Kidney (tissue), 14 donors: ENCODE results near the gene RGS6. TPM values are rescaled to one million over a fixed set of nuclear protein-coding genes. Genes with fewer than 3 reads are reported as not detected.

Source experiments
- DNase-seq, 5 donors: peaks; one replicate each; pipeline ENCODE4 v3.0.0-alpha.2; 2013 to 2020
- FAIRE-seq: peaks from 2 replicates; lab custom pipeline; 2012; peaks lifted over from hg19 to GRCh38; lab: Jason Lieb, UNC
- H3K27ac ChIP-seq, 2 donors: one replicate each; pipeline ENCODE4 v1.7.0; 2013; ENCODE audit warnings: low read depth in 2 of 2, low read length in 2 of 2, inconsistent platforms in 1 of 2
- H3K27me3 ChIP-seq: one replicate; pipeline ENCODE4 v1.7.1; 2013; ENCODE audit warnings: low read length, inconsistent platforms; ENCODE audit not compliant: control insufficient read depth, insufficient read depth
- H3K36me3 ChIP-seq, 3 donors: one replicate each; pipeline versions ENCODE4 v1.7.0 to v1.7.1; 2013; ENCODE audit warnings: low read length in 3 of 3, control low read depth in 1 of 3, inconsistent platforms in 1 of 3; ENCODE audit not compliant: insufficient read depth in 3 of 3, control insufficient read depth in 2 of 3
- H3K4me1 ChIP-seq, 3 donors: one replicate each; pipeline versions ENCODE4 v1.7.0 to v1.7.1; 2013; ENCODE audit warnings: low read length in 3 of 3, inconsistent platforms in 1 of 3, low read depth in 1 of 3; ENCODE audit not compliant: control insufficient read depth in 2 of 3, insufficient read depth in 2 of 3
- H3K4me3 ChIP-seq, 3 donors: one replicate each; pipeline versions ENCODE4 v1.7.0 to v1.8.1; 2013; ENCODE audit warnings: low read length in 3 of 3, control low read depth in 1 of 3, inconsistent platforms in 1 of 3
- H3K9ac ChIP-seq, 3 donors: one replicate each; pipeline versions ENCODE4 v1.7.0 to v1.7.1; 2013; ENCODE audit warnings: low read length in 3 of 3, control low read depth in 1 of 3, inconsistent platforms in 1 of 3
- H3K9me3 ChIP-seq, 3 donors: one replicate each; pipeline versions ENCODE4 v1.7.0 to v1.7.1; 2013; ENCODE audit warnings: low read length in 3 of 3, control low read depth in 1 of 3, inconsistent platforms in 1 of 3; ENCODE audit not compliant: control insufficient read depth in 2 of 3, insufficient read depth in 1 of 3
- intact Hi-C: fragments of 100-400 bp; cut with DNase I; formaldehyde crosslinking; loops from one replicate; pipeline ENCODE4 v1.11.1; 2022
- polyA plus RNA-seq: library from polyadenylated mRNA; stranded (reverse); fragments of 350-450 nt; fragmentation: Illumina TruSeq; extraction: RNeasy Lipid Tissue Mini Kit (QIAGEN cat#74804); gene quantifications from one replicate; pipeline ENCODE4 v1.2.3, GENCODE V29; 2014; ENCODE audit warnings: low read depth, low replicate concordance; ENCODE audit not compliant: insufficient read depth
- total RNA-seq: library from RNA; stranded (reverse); fragmentation: NEBNext Ultra II Directional; extraction: Animal tissue kit (Norgen Biotek cat#: 25700); gene quantifications from one replicate; pipeline ENCODE4 v1.2.1, GENCODE V29; 2021
- TF ChIP-seq, protein P1 (sequence below): IDR thresholded peaks from 3 replicates; pipeline ENCODE4 v1.5.1; 2012; ENCODE audit warnings: mild to moderate bottlenecking, moderate library complexity, borderline replicate concordance; ENCODE audit not compliant: insufficient read depth; ENCODE audit errors: extremely low read depth
- donor health status: control.
- donor health status: control.
- donor health status: control.
- donor health status: control.
- donor health status: control.
- donor health status: DM: yes; HTN: yes; CAD: no.
- donor health status: Normal renal cell carcinoma (clear cell type).

Gene RGS6
- total and polyA plus RNA-seq, 2 donors from 2014 or later: 1.1 to 1.4 TPM

GRCh38 chr14:72444701-72445100 is 512.5 kb downstream of the RGS6 start:
- Histone ChIP-seq H3K27me3 (no peaks in the 10 kb centered on the region), H3K4me1 (no peaks in the 10 kb centered on the region), H3K36me3 (no peaks in the 10 kb centered on the region), H3K9ac (no peak overlapping the region), H3K27ac (no peak overlapping the region), H3K4me3 (no peak overlapping the region), H3K9me3 (no peaks in the 10 kb centered on the region)
- DNase-seq: no peak
- intact Hi-C loops: no loop called here
- FAIRE-seq: no peak
- TF ChIP-seq, protein P1, sequence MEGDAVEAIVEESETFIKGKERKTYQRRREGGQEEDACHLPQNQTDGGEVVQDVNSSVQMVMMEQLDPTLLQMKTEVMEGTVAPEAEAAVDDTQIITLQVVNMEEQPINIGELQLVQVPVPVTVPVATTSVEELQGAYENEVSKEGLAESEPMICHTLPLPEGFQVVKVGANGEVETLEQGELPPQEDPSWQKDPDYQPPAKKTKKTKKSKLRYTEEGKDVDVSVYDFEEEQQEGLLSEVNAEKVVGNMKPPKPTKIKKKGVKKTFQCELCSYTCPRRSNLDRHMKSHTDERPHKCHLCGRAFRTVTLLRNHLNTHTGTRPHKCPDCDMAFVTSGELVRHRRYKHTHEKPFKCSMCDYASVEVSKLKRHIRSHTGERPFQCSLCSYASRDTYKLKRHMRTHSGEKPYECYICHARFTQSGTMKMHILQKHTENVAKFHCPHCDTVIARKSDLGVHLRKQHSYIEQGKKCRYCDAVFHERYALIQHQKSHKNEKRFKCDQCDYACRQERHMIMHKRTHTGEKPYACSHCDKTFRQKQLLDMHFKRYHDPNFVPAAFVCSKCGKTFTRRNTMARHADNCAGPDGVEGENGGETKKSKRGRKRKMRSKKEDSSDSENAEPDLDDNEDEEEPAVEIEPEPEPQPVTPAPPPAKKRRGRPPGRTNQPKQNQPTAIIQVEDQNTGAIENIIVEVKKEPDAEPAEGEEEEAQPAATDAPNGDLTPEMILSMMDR: no peak

DNA sequence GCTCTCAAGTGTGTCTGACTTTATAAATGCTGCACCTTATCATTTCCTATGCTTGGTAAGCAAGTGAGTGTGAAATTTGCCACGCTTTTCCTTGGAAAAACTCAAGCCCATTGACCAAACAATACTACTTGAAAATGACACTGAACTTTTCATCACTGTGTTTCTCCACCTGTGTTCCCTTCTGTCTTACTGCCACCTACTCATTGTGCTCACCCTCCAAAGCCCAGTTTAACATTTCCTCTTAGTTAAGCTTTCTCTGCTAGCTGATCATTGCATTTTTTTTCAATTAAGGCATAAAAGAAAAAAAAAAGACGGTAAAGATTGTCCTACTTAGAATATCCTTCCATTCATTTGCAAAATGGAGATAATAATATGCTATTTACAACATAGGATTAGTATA is 516.0 kb downstream of the RGS6 start:
- no peak overlapping the region for H3K27ac ChIP-seq
- intact Hi-C loops: no loop called here
- no peak for FAIRE-seq
- no peak overlapping the region for H3K4me3 ChIP-seq
- peaks cover 0 to 4% (median 2%) of the 10 kb centered on the region in 3 donors for H3K4me1 ChIP-seq
- no peaks in the 10 kb centered on the region for H3K27me3 ChIP-seq
- no peaks in the 10 kb centered on the region for H3K36me3 ChIP-seq
- H3K9ac ChIP-seq: no peak overlapping the region
- TF ChIP-seq, protein P1: no peak
- no peak for DNase-seq
- no peaks in the 10 kb centered on the region for H3K9me3 ChIP-seq

GRCh38 chr14:72450473-72451044 is 518.3 kb downstream of the RGS6 start:
- no peaks in the 10 kb centered on the region for H3K9me3 ChIP-seq
- H3K27me3 ChIP-seq: no peaks in the 10 kb centered on the region
- H3K9ac ChIP-seq: no peak overlapping the region
- TF ChIP-seq, protein P1: no peak
- no peak overlapping the region for H3K27ac ChIP-seq
- H3K36me3 ChIP-seq: no peaks in the 10 kb centered on the region
- DNase-seq (no peak), FAIRE-seq (no peak)
- H3K4me1 ChIP-seq: peaks cover 2 to 4% (median 2%) of the 10 kb centered on the region in 3 donors
- intact Hi-C loops: no loop called here
- H3K4me3 ChIP-seq: no peak overlapping the region
